Stimulated activated effector memory CD8-positive, alpha-beta T cell treated with anti-CD3 and anti-CD28 coated beads, Interleukin-12 subunit alpha, Interleukin-12 subunit beta, amount 100 ng/mL, for 72 hours (primary cell): ENCODE data around the gene DEPDC5.
"Not testable (repeated sequence)": the region's sequence is repeated elsewhere in the genome, so short reads cannot be mapped to it uniquely, and the experiment has no call there.

ENCODE experiments used
- ATAC-seq: fragments of 150-1000 bp; cut with Tn5 transposase; 2 replicates; pipeline ENCODE4 v1.10.0; 2021
- DNase-seq, 2 donors: peaks; one replicate each; pipeline ENCODE4 v3.0.0; 2021 to 2022; ENCODE audit warnings: low spot score in 2 of 2
- H3K27ac Mint-ChIP-seq: one replicate; pipeline ENCODE4 v1.8.0; 2022; ENCODE audit warnings: mild to moderate bottlenecking, mixed read lengths
- H3K36me3 Mint-ChIP-seq: one replicate; pipeline ENCODE4 v1.8.0; 2022; ENCODE audit warnings: mild to moderate bottlenecking, mixed read lengths
- H3K4me1 Mint-ChIP-seq: one replicate; pipeline ENCODE4 v1.8.0; 2022; ENCODE audit warnings: mixed read lengths
- H3K4me3 Mint-ChIP-seq: one replicate; pipeline ENCODE4 v1.8.0; 2022; ENCODE audit warnings: mild to moderate bottlenecking, mixed read lengths
- H3K9me3 Mint-ChIP-seq: one replicate; pipeline ENCODE4 v1.8.0; 2022; ENCODE audit warnings: mixed read lengths

DEPDC5 gene

DNA sequence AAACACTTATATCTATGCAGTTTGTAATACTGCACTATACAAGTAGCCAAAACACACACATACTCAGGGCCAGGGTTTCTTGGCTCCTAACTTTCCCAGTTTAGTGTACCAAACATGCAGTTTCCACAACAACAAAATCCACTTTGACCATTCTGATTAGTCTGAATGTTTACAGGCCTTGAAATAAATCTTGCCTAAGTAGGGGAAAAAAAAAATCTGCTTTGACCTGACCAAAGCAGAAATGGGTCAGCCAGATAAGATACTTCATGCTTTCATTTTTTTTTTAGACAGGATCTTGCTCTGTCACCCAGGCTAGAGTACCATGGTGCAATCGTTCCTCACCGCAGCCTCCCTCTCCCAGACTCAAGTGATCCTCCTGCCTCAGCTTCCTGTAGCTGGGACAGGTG lies 14.0 kb upstream of the DEPDC5 start:
- no peak overlapping the region for H3K4me3 Mint-ChIP-seq
- H3K9me3 Mint-ChIP-seq, result no peaks in the 10 kb centered on the region
- H3K27ac Mint-ChIP-seq, result no peak overlapping the region
- no peak for ATAC-seq
- H3K4me1 Mint-ChIP-seq, result peaks cover 17% of the 10 kb centered on the region
- H3K36me3 Mint-ChIP-seq, result peaks cover 90% of the 10 kb centered on the region
- DNase-seq, result no peak

DNA sequence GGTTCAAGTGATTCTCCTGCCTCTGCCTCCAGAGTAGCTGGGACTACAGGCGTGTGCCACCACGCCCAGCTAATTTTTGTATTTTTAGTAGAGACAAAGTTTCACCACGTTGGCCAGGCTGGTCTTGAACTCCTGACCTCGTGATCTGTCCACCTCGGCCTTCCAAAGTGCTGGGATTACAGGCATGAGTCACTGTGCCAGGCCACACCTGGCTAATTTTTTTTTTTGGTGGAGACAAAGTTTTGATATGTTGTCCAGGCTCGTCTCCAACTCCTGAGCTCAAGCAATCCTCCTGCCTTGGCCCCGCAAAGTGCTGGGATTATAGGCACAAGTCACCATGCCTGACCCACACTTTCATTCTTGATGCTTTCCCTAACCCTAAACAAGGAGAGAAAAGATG lies 13.5 kb upstream of the DEPDC5 start:
- peaks cover 85% of the 10 kb centered on the region for H3K36me3 Mint-ChIP-seq

DNA sequence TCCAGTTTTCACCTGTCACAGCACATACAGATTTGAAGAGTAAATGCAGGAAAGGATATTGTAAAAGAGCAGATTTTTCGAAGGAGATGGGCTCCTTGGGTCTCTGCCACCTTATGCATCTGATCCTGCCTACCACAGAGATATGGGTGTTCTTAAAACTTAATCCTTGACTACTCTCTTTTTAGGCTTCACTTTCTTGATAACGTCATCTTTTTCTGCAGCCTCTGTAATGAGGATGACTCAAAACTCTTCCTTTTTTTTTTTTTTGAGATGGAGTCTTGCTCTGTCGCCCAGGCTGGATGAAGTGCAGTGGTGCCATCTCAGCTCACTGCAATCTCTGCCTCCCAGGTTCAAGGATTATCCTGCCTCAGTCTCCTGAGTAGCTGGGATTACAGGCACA lies 11.7 kb upstream of the DEPDC5 start:
- ATAC-seq, result peak; percentile 26
- Mint-ChIP-seq H3K27ac (peak overlapping the region; percentile 56), H3K9me3 (no peaks in the 10 kb centered on the region), H3K36me3 (peaks cover 80% of the 10 kb centered on the region), H3K4me1 (peaks cover 16% of the 10 kb centered on the region), H3K4me3 (no peak overlapping the region)
- no peak for DNase-seq

More for the DNA sequence above, 13.5 kb upstream of the DEPDC5 start:
- DNase-seq, H3K9me3 Mint-ChIP-seq, H3K27ac Mint-ChIP-seq, ATAC-seq, H3K4me3 Mint-ChIP-seq: not testable (repeated sequence)
- H3K4me1 Mint-ChIP-seq, result peaks cover 16% of the 10 kb centered on the region

DNA sequence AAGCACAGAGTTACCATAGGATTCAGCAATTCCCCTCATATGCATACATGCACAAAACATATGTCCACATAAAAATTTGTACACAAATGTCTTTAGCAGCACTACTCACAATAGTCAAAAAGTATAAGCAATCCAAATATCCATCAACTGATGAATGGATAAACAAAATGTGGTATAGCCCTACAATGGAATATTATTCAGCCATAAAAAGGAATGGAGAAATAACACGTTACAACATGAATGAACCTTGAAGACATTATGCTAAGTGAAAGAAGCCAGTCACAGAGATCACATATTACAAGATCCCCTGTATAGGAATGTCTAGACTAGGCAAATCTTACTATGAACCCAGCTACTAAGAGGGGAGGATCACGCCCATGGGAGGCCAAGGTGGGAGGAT lies 11.1 kb upstream of the DEPDC5 start:
- Mint-ChIP-seq H3K4me3 (no peak overlapping the region), H3K27ac (no peak overlapping the region), H3K36me3 (peaks cover 80% of the 10 kb centered on the region), H3K4me1 (peaks cover 21% of the 10 kb centered on the region), H3K9me3 (no peaks in the 10 kb centered on the region)
- ATAC-seq (no peak), DNase-seq (no peak)

DNA sequence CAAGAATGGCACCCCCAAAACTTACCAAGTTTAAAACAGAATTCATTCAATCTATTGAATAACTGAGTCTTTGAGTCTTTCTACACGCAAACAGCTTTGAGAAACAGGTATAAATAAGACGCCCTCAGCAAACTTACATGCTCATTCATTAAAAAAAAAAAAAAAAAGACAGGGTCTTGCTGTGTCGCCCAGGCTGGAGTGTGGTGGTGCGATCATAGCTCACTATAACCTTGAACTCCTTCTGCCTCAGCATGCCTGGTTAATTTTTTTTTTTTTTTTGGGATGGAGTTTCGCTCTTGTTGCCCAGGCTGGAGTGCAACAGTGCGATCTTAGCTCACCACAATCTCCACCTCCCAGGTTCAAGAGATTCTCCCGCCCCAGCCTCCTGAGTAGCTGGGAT lies 9.9 kb upstream of the DEPDC5 start:
- ATAC-seq, result no peak
- Mint-ChIP-seq H3K36me3 (peaks cover 74% of the 10 kb centered on the region), H3K4me3 (no peak overlapping the region), H3K4me1 (peaks cover 22% of the 10 kb centered on the region), H3K27ac (no peak overlapping the region), H3K9me3 (no peaks in the 10 kb centered on the region)
- DNase-seq, result no peak

DNA sequence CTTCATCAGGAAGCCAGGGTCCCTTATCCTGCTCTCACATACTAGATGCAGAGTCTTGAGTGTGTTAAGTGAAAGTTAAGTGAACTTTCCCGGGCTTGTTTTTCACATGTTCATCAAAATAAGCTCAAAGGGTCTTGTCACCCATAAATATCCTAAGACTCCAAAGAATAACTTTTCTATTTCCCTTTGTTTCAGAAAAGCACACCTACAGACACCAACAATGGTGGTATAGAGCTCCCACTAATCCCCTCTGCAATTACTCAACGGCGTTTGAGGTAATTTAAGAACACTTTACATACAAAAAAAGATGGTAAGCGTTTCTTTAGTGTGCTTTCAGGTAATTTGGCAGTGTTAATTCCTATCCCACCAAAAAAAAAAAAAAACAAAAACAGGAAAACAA lies 6.4 kb upstream of the DEPDC5 start:
- peaks cover 36% of the 10 kb centered on the region for H3K4me1 Mint-ChIP-seq
- ATAC-seq, result no peak
- peaks cover 63% of the 10 kb centered on the region for H3K36me3 Mint-ChIP-seq
- H3K4me3 Mint-ChIP-seq, result peak overlapping the region; percentile 87
- H3K27ac Mint-ChIP-seq, result peak overlapping the region; percentile 45
- no peaks in the 10 kb centered on the region for H3K9me3 Mint-ChIP-seq
- DNase-seq, result no peak

DNA sequence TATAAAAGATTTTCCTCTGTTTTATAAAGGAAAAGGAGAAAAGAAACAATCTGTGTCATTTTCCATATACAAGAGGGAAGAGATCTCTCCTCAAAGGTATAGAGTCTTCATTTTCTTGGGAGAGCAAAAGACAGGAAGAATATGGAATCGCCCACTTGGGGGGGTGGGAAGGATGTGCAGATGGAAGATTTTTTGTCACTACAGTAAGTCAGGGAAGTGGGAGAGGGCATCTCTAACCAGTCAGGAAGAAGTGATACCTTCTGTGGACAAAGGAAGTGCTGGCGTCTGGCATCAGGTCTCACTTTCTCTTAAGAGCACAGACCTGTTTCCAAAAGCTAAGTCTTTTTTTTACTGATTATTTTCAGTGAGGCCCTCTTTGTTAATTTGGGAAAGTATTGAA lies 5.3 kb upstream of the DEPDC5 start:
- ATAC-seq, result no peak
- H3K4me3 Mint-ChIP-seq, result peak overlapping the region; percentile 87
- H3K36me3 Mint-ChIP-seq, result peaks cover 52% of the 10 kb centered on the region
- peak overlapping the region; percentile 91 for H3K27ac Mint-ChIP-seq
- H3K9me3 Mint-ChIP-seq, result no peaks in the 10 kb centered on the region
- H3K4me1 Mint-ChIP-seq, result peaks cover 45% of the 10 kb centered on the region
- DNase-seq, result no peak

DNA sequence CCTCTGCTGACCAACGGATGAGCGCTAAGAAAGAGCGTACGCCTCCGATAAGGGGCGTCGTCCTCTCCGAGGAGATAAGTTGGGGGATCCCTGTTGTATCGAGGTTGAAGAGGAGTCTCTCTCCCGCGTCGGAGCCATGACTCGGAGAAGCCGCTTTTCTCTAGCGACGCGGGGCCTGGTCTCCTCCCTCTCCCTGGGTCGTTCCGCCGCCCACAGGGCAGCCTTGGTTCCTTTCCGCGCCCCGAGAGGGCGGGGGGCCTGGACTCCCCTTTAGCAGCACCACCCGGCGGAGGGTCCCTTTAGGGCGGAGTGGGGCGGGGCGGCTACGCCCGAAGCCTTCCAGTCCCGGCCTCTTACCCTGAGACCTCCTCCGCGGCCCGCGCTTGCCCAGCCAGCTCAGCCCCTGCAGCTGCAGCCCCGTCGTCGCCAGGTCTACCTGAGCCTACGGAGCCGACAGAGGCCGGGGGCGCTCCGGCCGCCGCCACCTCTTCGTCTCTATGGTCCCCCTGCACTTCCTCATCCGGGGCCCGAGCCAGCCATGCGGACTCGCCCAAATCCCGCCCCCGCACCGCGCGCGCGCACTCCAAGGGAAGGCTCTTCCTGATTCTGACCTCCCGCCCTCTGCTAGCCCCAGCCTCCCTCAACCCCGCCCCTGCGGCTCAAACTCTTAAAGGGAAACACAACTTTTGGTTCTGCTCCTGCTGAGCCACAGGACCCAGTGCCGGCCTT lies 4.0 kb upstream of the DEPDC5 start, which contains the start of gene PRR14L:
TSS of gene PRR14L (minus strand) at position 497 of the 729 bp plus-strand sequence. CDS start 11,272 bp downstream, outside the sequence.
- Mint-ChIP-seq H3K27ac (peak within 1 kb of the TSS; percentile 91), H3K36me3 (peaks cover 44% of the 10 kb centered on the region), H3K9me3 (no peaks in the 10 kb centered on the region), H3K4me3 (peak within 1 kb of the TSS; percentile 87), H3K4me1 (peaks cover 49% of the 10 kb centered on the region)
- peak; percentile 84 for ATAC-seq
- DNase-seq, result peak; percentile 100

DNA sequence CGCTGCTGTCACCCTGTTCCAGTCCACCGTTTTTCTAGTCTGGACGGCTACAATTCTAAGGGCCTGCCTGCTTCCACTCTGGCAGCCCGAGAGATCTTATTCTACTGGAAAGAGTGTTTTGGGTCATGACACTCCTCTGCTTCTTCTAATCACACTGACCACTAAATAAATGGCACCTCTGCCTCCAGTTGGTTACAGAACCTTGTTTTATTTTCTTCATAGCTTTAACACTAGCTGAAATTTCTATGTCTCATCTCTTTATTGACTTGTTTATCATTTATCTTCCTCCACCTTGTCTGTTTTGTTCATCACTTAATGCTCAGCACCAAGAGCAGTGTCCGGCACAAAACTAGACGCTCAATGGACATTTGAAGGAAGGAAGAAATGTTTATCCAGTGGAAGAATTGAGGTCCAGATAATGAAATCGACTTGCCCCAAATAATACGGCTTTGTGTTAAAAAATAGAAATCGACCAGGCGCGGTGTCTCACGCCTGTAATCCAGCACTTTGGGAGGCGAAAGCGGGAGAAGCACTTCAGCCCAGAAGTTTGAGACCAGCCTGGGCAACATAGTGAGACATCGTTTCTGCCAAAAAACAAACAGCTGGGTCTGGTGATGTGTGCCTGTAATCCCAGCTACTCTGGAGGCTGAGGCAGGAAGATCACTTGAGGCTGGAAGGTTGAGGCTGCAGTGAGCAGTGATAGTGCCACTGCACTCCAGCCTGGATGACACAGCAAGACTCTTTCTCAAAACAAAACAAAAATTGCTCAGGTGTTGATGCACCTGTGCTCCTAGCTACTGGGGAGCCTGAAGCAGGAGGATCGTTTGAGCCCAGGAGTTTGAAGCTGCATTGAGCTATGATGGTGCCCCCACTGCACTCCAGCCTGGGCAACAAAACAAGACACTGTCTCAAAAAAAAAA lies 3.2 kb upstream of the DEPDC5 start:
- Mint-ChIP-seq H3K9me3 (no peaks in the 10 kb centered on the region), H3K4me3 (peak overlapping the region; percentile 87), H3K27ac (peak overlapping the region; percentile 91), H3K4me1 (peaks cover 55% of the 10 kb centered on the region), H3K36me3 (peaks cover 51% of the 10 kb centered on the region)
- DNase-seq (no peak), ATAC-seq (no peak)

DNA sequence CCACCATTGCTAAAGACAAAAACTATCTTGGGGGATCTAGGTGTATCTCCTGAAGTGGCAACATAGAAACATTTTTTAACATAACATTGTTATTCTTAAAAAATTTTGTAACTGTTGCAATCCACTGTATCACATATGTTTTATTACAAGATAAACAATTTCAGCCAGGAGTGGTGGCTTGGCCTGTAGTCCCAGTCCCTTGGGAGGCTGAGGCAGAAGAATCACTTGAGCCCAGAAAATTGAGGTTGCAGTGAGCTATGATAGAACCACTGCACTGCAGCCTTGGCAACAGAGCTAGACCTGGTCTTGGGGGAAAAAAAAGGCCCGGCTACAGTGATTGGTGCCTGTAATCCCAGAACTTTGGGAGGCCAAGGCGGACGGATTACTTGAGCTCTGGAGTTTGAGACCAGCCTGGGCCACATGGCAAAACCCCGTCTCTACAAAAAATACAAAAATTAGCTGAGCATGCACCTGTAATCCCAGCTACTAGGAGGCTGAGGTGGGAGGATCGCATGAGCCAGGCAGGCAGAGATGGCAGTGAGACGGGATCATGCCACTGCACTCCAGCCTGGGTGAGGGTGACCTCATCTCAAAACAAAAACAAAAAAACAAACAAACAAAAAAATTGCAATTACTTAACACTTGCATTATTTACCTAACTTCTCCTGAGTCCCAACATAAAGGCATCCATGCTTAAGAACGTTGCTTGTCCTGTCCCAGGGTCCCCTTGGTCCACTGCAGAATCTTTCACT lies 1.5 kb upstream of the DEPDC5 start:
- Mint-ChIP-seq H3K27ac (peak overlapping the region; percentile 96), H3K9me3 (no peaks in the 10 kb centered on the region), H3K36me3 (peaks cover 36% of the 10 kb centered on the region), H3K4me3 (peak overlapping the region; percentile 89), H3K4me1 (peaks cover 54% of the 10 kb centered on the region)
- no peak for DNase-seq
- no peak for ATAC-seq

DNA sequence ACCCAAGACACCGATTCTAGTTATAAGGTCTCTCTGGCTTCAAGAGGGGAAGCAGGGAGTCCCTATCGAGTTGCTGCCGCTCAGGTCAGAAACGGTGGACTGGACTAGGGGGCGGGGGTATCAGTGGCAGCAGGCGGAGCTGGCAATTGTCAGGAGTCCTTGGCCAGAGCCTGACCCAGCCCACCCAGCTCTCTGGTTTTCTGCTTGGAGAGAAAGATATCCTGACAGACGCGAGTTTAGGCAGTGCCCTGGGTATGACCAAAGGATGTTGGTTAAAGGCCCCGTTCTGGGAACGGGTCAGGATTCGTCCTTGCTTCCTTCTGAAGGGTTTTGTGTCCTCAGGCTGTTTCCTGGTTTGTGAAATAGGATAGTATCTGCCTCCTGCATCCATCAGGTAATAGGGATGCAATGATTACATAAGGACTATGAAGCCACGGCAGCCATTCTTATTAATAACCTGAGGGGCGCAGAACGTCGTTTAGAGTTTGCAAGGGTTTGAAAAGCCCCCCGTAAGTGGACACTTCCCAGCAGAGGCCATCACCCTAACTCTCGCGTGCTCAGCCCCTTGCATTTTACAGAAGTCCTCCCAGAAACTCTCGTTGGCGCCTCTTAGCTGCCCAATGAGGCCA lies 700 bp upstream of the DEPDC5 start:
- DNase-seq (no peak), ATAC-seq (no peak)
- Mint-ChIP-seq H3K4me3 (peak overlapping the region; percentile 89), H3K36me3 (peaks cover 35% of the 10 kb centered on the region), H3K27ac (peak overlapping the region; percentile 96), H3K4me1 (peaks cover 46% of the 10 kb centered on the region), H3K9me3 (no peaks in the 10 kb centered on the region)

DNA sequence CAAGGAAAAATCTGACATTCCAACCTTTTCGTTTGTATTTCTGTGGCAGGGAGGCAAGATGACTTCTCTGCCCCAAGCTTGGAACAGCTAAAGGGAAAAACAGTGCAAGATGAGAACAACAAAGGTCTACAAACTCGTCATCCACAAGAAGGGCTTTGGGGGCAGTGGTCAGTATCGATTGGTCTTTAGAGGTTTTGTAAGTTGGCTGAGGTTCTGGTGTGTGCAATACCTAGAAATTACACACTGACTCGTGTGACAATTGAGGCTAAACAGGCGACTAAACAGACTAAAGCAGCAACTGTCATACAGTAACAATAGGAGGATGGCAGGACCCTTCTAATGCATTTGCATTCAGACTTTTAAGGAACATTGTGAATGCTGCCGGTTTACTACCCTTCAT lies 994 bp downstream of the DEPDC5 start:
- peaks cover 34% of the 10 kb centered on the region for H3K4me1 Mint-ChIP-seq
- no peak for DNase-seq
- H3K27ac Mint-ChIP-seq, result peak overlapping the region; percentile 96
- peaks cover 41% of the 10 kb centered on the region for H3K36me3 Mint-ChIP-seq
- peak overlapping the region; percentile 89 for H3K4me3 Mint-ChIP-seq
- no peak for ATAC-seq
- no peaks in the 10 kb centered on the region for H3K9me3 Mint-ChIP-seq

DNA sequence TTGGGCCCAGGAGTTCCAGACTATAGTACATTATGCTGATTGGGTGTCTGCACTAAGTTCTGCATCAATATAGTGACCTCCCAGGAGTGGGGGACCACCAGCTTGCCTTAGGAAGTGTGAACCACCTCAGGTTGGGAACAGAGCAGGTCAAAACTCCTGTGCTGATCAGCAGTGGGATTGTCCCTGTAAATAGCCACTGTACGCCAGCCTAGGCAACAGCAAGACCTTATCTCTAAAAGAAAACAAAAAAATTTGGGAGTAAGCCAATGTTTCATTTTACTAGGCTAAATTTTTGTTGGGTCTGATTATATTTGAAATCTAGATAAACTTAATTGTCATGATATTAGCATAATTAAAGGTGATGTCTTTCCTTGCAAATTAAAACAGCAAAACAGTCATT lies 3.4 kb downstream of the DEPDC5 start:
- Mint-ChIP-seq H3K36me3 (peaks cover 55% of the 10 kb centered on the region), H3K4me3 (no peak overlapping the region), H3K9me3 (no peaks in the 10 kb centered on the region), H3K4me1 (peaks cover 25% of the 10 kb centered on the region), H3K27ac (no peak overlapping the region)
- ATAC-seq (no peak), DNase-seq (no peak)

DNA sequence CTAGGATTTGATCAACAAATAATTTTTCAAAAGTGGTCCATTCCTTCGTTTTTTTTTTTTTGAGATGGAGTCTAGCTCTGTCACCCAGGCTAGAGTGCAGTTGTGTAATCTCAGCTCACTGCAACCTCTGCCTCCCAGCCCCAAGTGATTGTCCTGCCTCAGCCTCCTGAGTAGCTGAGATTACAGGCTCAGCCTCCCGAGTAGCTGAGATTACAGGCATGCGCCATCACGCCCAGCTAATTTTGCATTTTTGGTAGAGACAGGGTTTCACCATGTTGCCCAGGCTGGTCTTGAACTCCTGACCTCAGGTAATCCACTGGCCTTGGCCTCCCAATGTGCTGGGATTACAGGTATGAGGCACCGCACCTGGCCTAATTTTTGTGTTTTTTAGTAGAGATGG lies 5.0 kb downstream of the DEPDC5 start:
- not testable (repeated sequence) for H3K4me3 Mint-ChIP-seq, ATAC-seq, H3K9me3 Mint-ChIP-seq, H3K27ac Mint-ChIP-seq, DNase-seq
- Mint-ChIP-seq H3K36me3 (peaks cover 71% of the 10 kb centered on the region), H3K4me1 (peaks cover 14% of the 10 kb centered on the region)

DNA sequence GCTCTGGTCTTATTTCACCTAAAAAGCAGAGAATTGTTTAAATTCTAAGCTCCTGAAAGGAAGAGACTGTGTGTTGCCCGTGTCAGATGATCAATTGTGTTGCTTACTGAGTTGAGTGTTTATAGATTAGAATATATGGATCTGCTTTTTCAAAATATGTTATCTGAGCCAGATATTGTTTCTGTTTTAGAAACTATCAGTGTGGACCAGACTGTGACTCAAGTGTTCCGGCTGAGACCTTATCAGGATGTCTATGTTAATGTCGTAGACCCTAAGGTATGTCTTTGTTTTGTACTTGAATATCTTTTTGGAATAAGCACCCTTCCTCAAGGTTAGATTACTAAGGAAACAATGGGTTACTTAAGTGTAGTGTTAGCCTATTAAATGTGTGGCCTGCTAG lies 11.0 kb downstream of the DEPDC5 start:
- no peak for DNase-seq
- Mint-ChIP-seq H3K4me3 (no peak overlapping the region), H3K9me3 (no peaks in the 10 kb centered on the region), H3K4me1 (no peaks in the 10 kb centered on the region), H3K27ac (no peak overlapping the region), H3K36me3 (peaks cover 99% of the 10 kb centered on the region)
- ATAC-seq, result no peak
